ENCODE data around the gene PLBD2. TPM values are rescaled to one million over a fixed set of nuclear protein-coding genes. Genes with fewer than 3 reads are reported as not detected.

Gene PLBD2
- total RNA-seq, 1 donor from 2014 or later, result 4.9 TPM

- no peaks in the 10 kb centered on the region for H3K79me2 ChIP-seq (ENCODE audit: low read depth)
- H3K9ac ChIP-seq, result no peak overlapping the region
- no peak for DNase-seq (ENCODE audit: low spot score)
- no peak overlapping the region for H2AFZ ChIP-seq (replicated peaks)
- Mint-ChIP-seq H3K9me3 (no peaks in the 10 kb centered on the region), H3K27ac (no peak overlapping the region), H3K4me1 (peaks cover 27% of the 10 kb centered on the region), H3K36me3 (no peaks in the 10 kb centered on the region), H3K27me3 (ENCODE audit: insufficient read depth, low read depth) (peaks cover 7% of the 10 kb centered on the region), H3K4me3 (no peak overlapping the region)
- no peaks in the 10 kb centered on the region for H4K20me1 ChIP-seq (ENCODE audit: low read depth)
- peaks cover 10% of the 10 kb centered on the region for H3F3A ChIP-seq (ENCODE audit: low read depth)
- no peaks in the 10 kb centered on the region for H3K36me3 ChIP-seq
- H3K9me3 ChIP-seq (ENCODE audit: low read depth), result no peaks in the 10 kb centered on the region
- H3K27ac ChIP-seq, result no peak overlapping the region
- no peaks in the 10 kb centered on the region for H3K27me3 ChIP-seq
- no peak overlapping the region for H3K4me2 ChIP-seq
- TF ChIP-seq EZH2phosphoT487 (IDR thresholded peaks at IDR 0.05) (no peak), CTCF (IDR thresholded peaks at IDR 0.05) (no peak), EZH2 (IDR thresholded peaks at IDR 0.05) (no peak)
- no peak overlapping the region for H3K4me3 ChIP-seq
- peaks cover 5% of the 10 kb centered on the region for H3K4me1 ChIP-seq
These were observed 60.0 kb downstream of the PLBD2 start for GRCh38 chr12:113418213-113418879.

DNA sequence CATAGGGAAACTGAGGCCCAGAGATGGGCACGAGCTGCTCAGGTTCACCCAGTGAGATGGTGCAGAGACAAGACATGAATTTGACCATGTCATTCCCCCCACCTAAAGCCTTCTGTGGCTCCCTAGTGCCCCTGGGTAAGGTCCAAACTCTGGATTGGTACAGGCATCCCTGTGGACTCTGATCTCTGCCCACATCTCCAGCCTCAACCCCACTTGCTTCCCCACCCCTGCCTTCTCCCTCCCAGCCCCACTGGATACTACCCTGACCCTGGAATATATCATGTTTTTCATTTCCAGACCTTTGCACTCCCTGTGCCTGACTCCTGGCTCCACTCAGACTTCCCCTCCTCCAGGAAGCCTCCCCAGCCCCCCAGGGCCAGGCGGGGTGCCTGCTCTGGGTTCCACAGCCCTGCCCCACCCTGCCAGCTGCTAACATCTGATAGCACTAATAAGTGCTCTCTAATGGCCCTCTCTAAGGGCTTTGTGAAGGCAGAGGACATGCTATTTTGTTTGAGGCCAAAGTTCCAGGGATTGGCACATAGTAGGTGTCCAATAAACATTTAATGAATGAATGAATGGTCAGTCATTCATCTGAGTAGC lies 62.7 kb downstream of the PLBD2 start:
- H3K27ac ChIP-seq, result no peak overlapping the region
- TF ChIP-seq EZH2 (IDR thresholded peaks at IDR 0.05), result no peak
- no peak for TF ChIP-seq EZH2phosphoT487 (IDR thresholded peaks at IDR 0.05)
- no peak for TF ChIP-seq CTCF (IDR thresholded peaks at IDR 0.05)
- H3K4me2 ChIP-seq, result no peak overlapping the region
- H4K20me1 ChIP-seq (ENCODE audit: low read depth), result no peaks in the 10 kb centered on the region
- Mint-ChIP-seq H3K36me3 (no peaks in the 10 kb centered on the region), H3K27me3 (ENCODE audit: insufficient read depth, low read depth) (peaks cover 7% of the 10 kb centered on the region), H3K27ac (no peak overlapping the region), H3K4me1 (peaks cover 28% of the 10 kb centered on the region), H3K9me3 (no peaks in the 10 kb centered on the region), H3K4me3 (no peak overlapping the region)
- no peak for DNase-seq (ENCODE audit: low spot score)
- no peaks in the 10 kb centered on the region for H3K27me3 ChIP-seq
- H3F3A ChIP-seq (ENCODE audit: low read depth), result peaks cover 21% of the 10 kb centered on the region
- H3K4me3 ChIP-seq, result no peak overlapping the region
- no peak overlapping the region for H3K9ac ChIP-seq
- no peaks in the 10 kb centered on the region for H3K79me2 ChIP-seq (ENCODE audit: low read depth)
- H3K36me3 ChIP-seq, result no peaks in the 10 kb centered on the region
- H3K4me1 ChIP-seq, result peaks cover 11% of the 10 kb centered on the region
- H3K9me3 ChIP-seq (ENCODE audit: low read depth), result no peaks in the 10 kb centered on the region
- no peak overlapping the region for H2AFZ ChIP-seq (replicated peaks)

- H3K27ac ChIP-seq, result no peak within 1 kb of the TSS
- peak within 1 kb of the TSS; percentile 42 for H3K4me2 ChIP-seq
- peak; percentile 64 for DNase-seq (ENCODE audit: low spot score)
- H4K20me1 ChIP-seq (ENCODE audit: low read depth), result no peaks in the 10 kb centered on the region
- peaks cover 7% of the 10 kb centered on the region for H3K27me3 Mint-ChIP-seq (ENCODE audit: insufficient read depth, low read depth)
- peaks cover 28% of the 10 kb centered on the region for H3K4me1 Mint-ChIP-seq
- H3K9me3 Mint-ChIP-seq, result no peaks in the 10 kb centered on the region
- no peaks in the 10 kb centered on the region for H3K36me3 ChIP-seq
- H3F3A ChIP-seq (ENCODE audit: low read depth), result peaks cover 23% of the 10 kb centered on the region
- H3K4me1 ChIP-seq, result peaks cover 12% of the 10 kb centered on the region
- H3K9me3 ChIP-seq (ENCODE audit: low read depth), result no peaks in the 10 kb centered on the region
- no peaks in the 10 kb centered on the region for H3K79me2 ChIP-seq (ENCODE audit: low read depth)
- peak within 1 kb of the TSS; percentile 48 for H2AFZ ChIP-seq (replicated peaks)
- peak within 1 kb of the TSS; percentile 92 for H3K4me3 Mint-ChIP-seq
- H3K27me3 ChIP-seq, result no peaks in the 10 kb centered on the region
- H3K27ac Mint-ChIP-seq, result peak within 1 kb of the TSS; percentile 99
- H3K36me3 Mint-ChIP-seq, result no peaks in the 10 kb centered on the region
- H3K4me3 ChIP-seq, result peak within 1 kb of the TSS; percentile 28
- TF ChIP-seq EZH2 (IDR thresholded peaks at IDR 0.05) (no peak), EZH2phosphoT487 (IDR thresholded peaks at IDR 0.05) (no peak), CTCF (IDR thresholded peaks at IDR 0.05) (no peak)
- no peak within 1 kb of the TSS for H3K9ac ChIP-seq
These were observed 63.9 kb downstream of the PLBD2 start, which contains the start of gene SDSL for GRCh38 chr12:113422030-113422885. Gene SDSL (plus strand): TSS chr12:113422380. CDS start chr12:113427983, 5,603 bp downstream.

Measured in neural progenitor cell (in vitro differentiated cells).